HL-60 (cell line): Measurements from ENCODE around the gene ARID1A.

ENCODE experiments used
- CTCF ChIP-seq: IDR thresholded peaks from one replicate; pipeline ENCODE4 v1.5.1; 2011; ENCODE audit warnings: low read length, control low read depth, inconsistent platforms; ENCODE audit not compliant: insufficient read depth
- GABPA ChIP-seq: IDR thresholded peaks from 2 replicates; pipeline ENCODE4 v1.6.1; 2012; ENCODE audit warnings: low read depth
- POLR2AphosphoS5 ChIP-seq: IDR thresholded peaks from 2 replicates; pipeline ENCODE4 v1.6.1; 2012; ENCODE audit warnings: low read depth
- REST ChIP-seq: IDR thresholded peaks from 2 replicates; pipeline ENCODE4 v1.6.1; 2012; ENCODE audit warnings: low read depth; ENCODE audit not compliant: insufficient replicate concordance
- SPI1 ChIP-seq: IDR thresholded peaks from 2 replicates; pipeline ENCODE4 v1.6.1; 2012; ENCODE audit warnings: low read depth, mild to moderate bottlenecking, borderline replicate concordance

- TF ChIP-seq CTCF: no peak
- no peak for TF ChIP-seq POLR2AphosphoS5
- no peak for TF ChIP-seq REST
- no peak for TF ChIP-seq GABPA
- no peak for TF ChIP-seq SPI1
Observed at GRCh38 chr1:26697978-26698849, 2.4 kb downstream of the ARID1A start.
